Activated B cell treated with CpG ODN at 0.5 μM for 24 hours (primary cell): ENCODE measurements around the gene PPDPF. TPM values are rescaled to one million over a fixed set of nuclear protein-coding genes. Genes with fewer than 3 reads are reported as not detected.

Experiments used
- ATAC-seq: fragments of 200-7000 bp; cut with Tn5 transposase; one replicate; pipeline ENCODE4 v1.10.0; 2021; ENCODE audit warnings: low read depth, mild to moderate bottlenecking, moderate library complexity
- CTCF ChIA-PET: fragments of 350-600 bp; sonication (Branson Sonifier 250); formaldehyde crosslinking; loops from one replicate; lab custom pipeline; 2021; ENCODE audit warnings: antibody characterized with exemption; lab: Charles Lee
- POLR2A ChIA-PET: fragments of 350-600 bp; sonication (Branson Sonifier 250); formaldehyde crosslinking; loops from one replicate; lab custom pipeline; 2021; ENCODE audit warnings: antibody characterized with exemption; lab: Charles Lee
- DNase-seq: peaks from one replicate; pipeline ENCODE4 v3.0.0; 2022
- H3K27ac Mint-ChIP-seq: one replicate; pipeline ENCODE4 v1.8.0; 2020; ENCODE audit warnings: mixed read lengths
- H3K27me3 Mint-ChIP-seq: one replicate; pipeline ENCODE4 v1.8.0; 2021; ENCODE audit warnings: mixed read lengths
- H3K36me3 Mint-ChIP-seq: one replicate; pipeline ENCODE4 v1.8.0; 2021; ENCODE audit warnings: low read depth, mixed read lengths
- H3K4me1 Mint-ChIP-seq: one replicate; pipeline ENCODE4 v1.8.0; 2021; ENCODE audit warnings: mixed read lengths
- H3K4me3 Mint-ChIP-seq: one replicate; pipeline ENCODE4 v1.8.0; 2020; ENCODE audit warnings: mild to moderate bottlenecking, mixed read lengths
- H3K9me3 Mint-ChIP-seq: one replicate; pipeline ENCODE4 v1.8.0; 2020; ENCODE audit warnings: mixed read lengths
- intact Hi-C: fragments of 100-400 bp; cut with micrococcal nuclease; formaldehyde crosslinking; loops from one replicate; pipeline ENCODE4 v1.15.1; 2024
- total RNA-seq: library from RNA; stranded (reverse); gene quantifications from 2 replicates; pipeline ENCODE4 v1.2.3, GENCODE V29; 2022
- TF ChIP-seq, protein P1 (sequence below): fragments of 200-600 bp; IDR thresholded peaks from one replicate; pipeline ENCODE4 v1.8.0; 2022; ENCODE audit warnings: antibody characterized with exemption, mild to moderate bottlenecking

Gene PPDPF
- total RNA-seq, 1 donor from 2014 or later: 172 TPM

DNA sequence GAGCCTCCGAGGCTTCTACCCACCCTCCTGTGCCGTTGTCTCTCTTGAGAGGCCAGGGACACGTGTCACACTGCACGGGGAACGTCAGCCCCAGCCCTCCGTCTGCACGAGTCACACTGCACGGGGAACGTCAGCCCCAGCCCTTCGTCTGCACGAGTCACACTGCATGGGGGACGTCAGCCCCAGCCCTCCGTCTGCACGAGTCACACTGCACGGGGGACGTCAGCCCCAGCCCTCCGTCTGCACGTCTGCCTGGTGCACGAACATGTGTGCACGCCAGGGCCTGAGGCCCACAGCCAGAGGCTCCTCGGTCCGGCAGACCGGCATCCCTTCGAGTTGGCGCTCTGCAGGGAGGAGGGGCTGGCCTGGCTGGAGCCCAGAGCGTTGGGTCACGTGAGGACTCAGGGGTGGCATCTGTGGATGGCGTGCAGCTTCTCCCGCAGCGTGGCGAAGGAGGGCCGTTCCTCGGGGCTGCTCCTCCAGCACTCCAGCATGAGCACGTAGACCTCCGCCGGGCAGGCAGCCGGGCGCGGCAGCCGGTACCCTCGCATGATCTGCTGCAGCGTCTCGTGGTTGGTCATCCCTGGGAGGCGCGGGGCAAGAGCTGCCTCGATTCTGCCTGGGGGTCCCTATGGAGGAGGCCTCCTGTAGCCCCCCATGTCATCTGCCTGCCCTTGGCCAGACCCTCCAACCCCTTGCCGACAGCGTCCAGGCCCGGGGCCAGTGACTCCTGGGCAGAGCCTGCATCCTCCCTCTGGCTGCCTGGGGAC is 20.0 kb downstream of the PPDPF start:
- Mint-ChIP-seq H3K27ac (peak overlapping the region; percentile 30), H3K36me3 (no peaks in the 10 kb centered on the region), H3K4me1 (peaks cover 50% of the 10 kb centered on the region), H3K27me3 (no peaks in the 10 kb centered on the region), H3K4me3 (no peak overlapping the region), H3K9me3 (no peaks in the 10 kb centered on the region)
- CTCF ChIA-PET: no interaction called here
- TF ChIP-seq, protein P1, sequence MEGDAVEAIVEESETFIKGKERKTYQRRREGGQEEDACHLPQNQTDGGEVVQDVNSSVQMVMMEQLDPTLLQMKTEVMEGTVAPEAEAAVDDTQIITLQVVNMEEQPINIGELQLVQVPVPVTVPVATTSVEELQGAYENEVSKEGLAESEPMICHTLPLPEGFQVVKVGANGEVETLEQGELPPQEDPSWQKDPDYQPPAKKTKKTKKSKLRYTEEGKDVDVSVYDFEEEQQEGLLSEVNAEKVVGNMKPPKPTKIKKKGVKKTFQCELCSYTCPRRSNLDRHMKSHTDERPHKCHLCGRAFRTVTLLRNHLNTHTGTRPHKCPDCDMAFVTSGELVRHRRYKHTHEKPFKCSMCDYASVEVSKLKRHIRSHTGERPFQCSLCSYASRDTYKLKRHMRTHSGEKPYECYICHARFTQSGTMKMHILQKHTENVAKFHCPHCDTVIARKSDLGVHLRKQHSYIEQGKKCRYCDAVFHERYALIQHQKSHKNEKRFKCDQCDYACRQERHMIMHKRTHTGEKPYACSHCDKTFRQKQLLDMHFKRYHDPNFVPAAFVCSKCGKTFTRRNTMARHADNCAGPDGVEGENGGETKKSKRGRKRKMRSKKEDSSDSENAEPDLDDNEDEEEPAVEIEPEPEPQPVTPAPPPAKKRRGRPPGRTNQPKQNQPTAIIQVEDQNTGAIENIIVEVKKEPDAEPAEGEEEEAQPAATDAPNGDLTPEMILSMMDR: no peak
- POLR2A ChIA-PET: interaction anchor here (1.6 kb wide), 1 partner anchor 12 kb away, joined by 5 read pairs; no protein-coding TSS in a partner anchor
- intact Hi-C loops: no loop called here
- no peak for DNase-seq
- no peak for ATAC-seq

DNA sequence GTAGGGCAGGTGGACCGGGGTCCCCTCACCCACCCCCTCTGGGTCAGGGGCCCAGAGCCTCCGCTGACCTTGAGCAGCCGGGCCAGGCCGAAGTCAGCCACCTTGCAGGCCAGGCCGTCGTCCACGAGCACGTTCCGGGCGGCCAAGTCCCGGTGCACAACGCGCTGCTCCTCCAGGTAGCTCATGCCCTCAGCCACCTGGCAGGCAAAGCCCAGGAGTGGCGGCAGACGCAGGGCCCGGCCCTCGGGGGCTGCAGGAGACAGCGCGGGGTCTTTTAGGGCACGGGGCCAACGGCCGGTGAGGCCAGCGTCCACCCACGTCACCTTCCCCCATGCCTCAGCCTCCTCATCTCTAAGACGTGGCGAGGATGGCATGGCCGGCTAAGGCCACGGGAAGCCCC is 20.8 kb downstream of the PPDPF start:
- no peak for ATAC-seq
- no peak for DNase-seq
- ChIA-PET POLR2A (interaction anchor here (1.0 to 1.6 kb wide), 3 partner anchors 11 to 91 kb away, joined by 3 to 5 read pairs (median 4); no protein-coding TSS in a partner anchor), CTCF (no interaction called here)
- Mint-ChIP-seq H3K4me3 (no peak overlapping the region), H3K9me3 (no peaks in the 10 kb centered on the region), H3K27ac (no peak overlapping the region), H3K4me1 (peaks cover 52% of the 10 kb centered on the region), H3K36me3 (no peaks in the 10 kb centered on the region), H3K27me3 (no peaks in the 10 kb centered on the region)
- TF ChIP-seq, protein P1: no peak
- intact Hi-C loops: no loop called here

DNA sequence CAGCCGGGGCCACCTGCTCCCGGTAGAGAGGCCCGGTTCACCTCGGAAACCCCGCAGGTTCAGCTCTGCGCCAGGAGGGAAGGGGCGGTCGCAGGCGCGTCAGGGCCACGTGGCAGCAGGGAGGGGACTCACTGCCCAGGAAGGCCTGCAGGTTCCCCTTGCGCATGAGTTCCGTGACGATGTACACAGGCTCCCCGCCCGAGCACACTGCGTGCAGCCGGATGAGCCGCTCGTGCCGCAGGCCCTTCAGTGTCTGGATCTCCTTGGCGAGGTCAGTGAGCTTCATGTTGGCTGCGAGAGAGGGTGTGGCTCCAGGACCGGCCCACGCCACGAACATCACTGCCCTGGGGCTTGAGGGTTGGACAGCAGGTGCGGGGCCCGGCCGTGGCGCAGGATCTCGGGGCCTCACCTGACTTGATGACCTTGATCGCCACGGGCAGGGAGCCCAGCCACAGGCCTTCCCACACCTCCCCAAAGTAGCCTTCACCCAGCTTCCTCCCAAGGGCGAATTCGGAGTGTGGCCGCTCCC is 21.5 kb downstream of the PPDPF start:
- peaks cover 50% of the 10 kb centered on the region for H3K4me1 Mint-ChIP-seq

DNA sequence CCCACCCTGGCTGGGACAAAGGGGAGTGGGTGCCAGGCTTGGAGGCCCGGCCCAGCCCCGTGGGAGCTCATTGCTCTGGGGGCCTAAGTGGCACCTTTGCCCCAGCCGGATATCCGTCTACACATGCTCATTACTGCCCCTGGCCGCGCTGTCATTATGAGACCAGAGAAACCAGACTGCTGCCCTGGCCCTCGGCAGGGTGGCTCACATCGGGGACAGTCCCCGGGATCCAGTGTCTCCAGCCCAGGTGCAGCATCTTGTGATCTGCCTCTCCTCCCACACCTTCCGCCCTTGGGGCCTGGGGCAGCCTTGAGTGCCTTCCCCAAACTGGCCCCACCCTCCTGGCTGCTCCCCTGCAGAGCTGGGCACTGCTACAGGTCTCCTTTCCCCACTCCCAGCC is 22.1 kb downstream of the PPDPF start:
- Mint-ChIP-seq H3K36me3 (no peaks in the 10 kb centered on the region), H3K4me3 (peak overlapping the region; percentile 53), H3K9me3 (no peaks in the 10 kb centered on the region), H3K27ac (peak overlapping the region; percentile 72), H3K4me1 (peaks cover 48% of the 10 kb centered on the region), H3K27me3 (no peaks in the 10 kb centered on the region)
- DNase-seq: peak; percentile 51
- TF ChIP-seq, protein P1: no peak
- POLR2A ChIA-PET: interaction anchor here (0.5 to 1.8 kb wide), 12 partner anchors 9 to 685 kb away, joined by 3 to 13 read pairs (median 4); partner anchors contain the start of gene FNDC11
- intact Hi-C loops: loop anchor here (1.0 kb wide), 2 partner anchors 10 to 25 kb away; no protein-coding TSS in a partner anchor
- CTCF ChIA-PET: interaction anchor here (0.9 to 1.5 kb wide), 2 partner anchors 99 to 322 kb away, joined by 3 read pairs; partner anchors contain the start of gene TPD52L2
- ATAC-seq: peak; percentile 37

More for the DNA sequence above, 21.5 kb downstream of the PPDPF start:
- DNase-seq (no peak), ATAC-seq (no peak)
- peak overlapping the region; percentile 63 for H3K4me3 Mint-ChIP-seq
- no peaks in the 10 kb centered on the region for H3K9me3 Mint-ChIP-seq
- peak overlapping the region; percentile 70 for H3K27ac Mint-ChIP-seq
- intact Hi-C loops: loop anchor here (1.0 kb wide), 2 partner anchors 10 to 25 kb away; no protein-coding TSS in a partner anchor
- CTCF ChIA-PET: interaction anchor here (1.5 kb wide), 1 partner anchor 323 kb away, joined by 3 read pairs; the partner anchor contains the start of gene TPD52L2
- POLR2A ChIA-PET: interaction anchor here (0.5 to 1.8 kb wide), 12 partner anchors 10 to 684 kb away, joined by 3 to 13 read pairs (median 4); partner anchors contain the start of genes FNDC11 and HELZ2
- TF ChIP-seq, protein P1: no peak
- no peaks in the 10 kb centered on the region for H3K27me3 Mint-ChIP-seq
- H3K36me3 Mint-ChIP-seq: no peaks in the 10 kb centered on the region
